Measurements from ENCODE around the gene C2orf68. TPM values are rescaled to one million over a fixed set of nuclear protein-coding genes. Genes with fewer than 3 reads are reported as not detected.

C2orf68 gene
- total and polyA plus RNA-seq, 2 of the 13 experiments (the other 11 are each of a cell fraction or from before 2014, with no cell fraction given): 47.1 to 77.4 TPM

GRCh38 chr2:85584857-85585780 is 26.7 kb downstream of the C2orf68 start (continued):
- TF ChIP-seq PRMT3 (CRISPR knock-in tag; IDR thresholded peaks at IDR 0.05; ENCODE audit: borderline replicate concordance, low read depth) (no peak), HMG20A (CRISPR knock-in tag; IDR thresholded peaks at IDR 0.05; ENCODE audit: borderline replicate concordance) (peak; percentile 75; the same call in 1 of the 2 replicates), HNRNPH1 (optimal IDR thresholded peaks at IDR 0.05; ENCODE audit: low read depth, low read length) (peak; percentile 61), RFXANK (CRISPR knock-in tag; IDR thresholded peaks at IDR 0.05) (peak; percentile 78; the same call in 1 of the 2 replicates), GTF3A (CRISPR knock-in tag; conservative IDR thresholded peaks at IDR 0.05) (peak; percentile 80; the same call in 1 of the 2 replicates), HDAC2 (CRISPR knock-in tag; IDR thresholded peaks at IDR 0.05) (peak; percentile 94), ZBTB4 (CRISPR knock-in tag; IDR thresholded peaks at IDR 0.05; ENCODE audit: borderline replicate concordance) (peak; percentile 56; the same call in 1 of the 2 replicates), SOX5 (CRISPR knock-in tag; IDR thresholded peaks at IDR 0.05; ENCODE audit: borderline replicate concordance) (peak; percentile 85), ZGPAT (CRISPR knock-in tag; IDR thresholded peaks at IDR 0.05) (peak; percentile 87; the same call in 1 of the 2 replicates)
- TF ChIP-seq, protein P1, sequence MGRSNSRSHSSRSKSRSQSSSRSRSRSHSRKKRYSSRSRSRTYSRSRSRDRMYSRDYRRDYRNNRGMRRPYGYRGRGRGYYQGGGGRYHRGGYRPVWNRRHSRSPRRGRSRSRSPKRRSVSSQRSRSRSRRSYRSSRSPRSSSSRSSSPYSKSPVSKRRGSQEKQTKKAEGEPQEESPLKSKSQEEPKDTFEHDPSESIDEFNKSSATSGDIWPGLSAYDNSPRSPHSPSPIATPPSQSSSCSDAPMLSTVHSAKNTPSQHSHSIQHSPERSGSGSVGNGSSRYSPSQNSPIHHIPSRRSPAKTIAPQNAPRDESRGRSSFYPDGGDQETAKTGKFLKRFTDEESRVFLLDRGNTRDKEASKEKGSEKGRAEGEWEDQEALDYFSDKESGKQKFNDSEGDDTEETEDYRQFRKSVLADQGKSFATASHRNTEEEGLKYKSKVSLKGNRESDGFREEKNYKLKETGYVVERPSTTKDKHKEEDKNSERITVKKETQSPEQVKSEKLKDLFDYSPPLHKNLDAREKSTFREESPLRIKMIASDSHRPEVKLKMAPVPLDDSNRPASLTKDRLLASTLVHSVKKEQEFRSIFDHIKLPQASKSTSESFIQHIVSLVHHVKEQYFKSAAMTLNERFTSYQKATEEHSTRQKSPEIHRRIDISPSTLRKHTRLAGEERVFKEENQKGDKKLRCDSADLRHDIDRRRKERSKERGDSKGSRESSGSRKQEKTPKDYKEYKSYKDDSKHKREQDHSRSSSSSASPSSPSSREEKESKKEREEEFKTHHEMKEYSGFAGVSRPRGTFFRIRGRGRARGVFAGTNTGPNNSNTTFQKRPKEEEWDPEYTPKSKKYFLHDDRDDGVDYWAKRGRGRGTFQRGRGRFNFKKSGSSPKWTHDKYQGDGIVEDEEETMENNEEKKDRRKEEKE (IDR thresholded peaks at IDR 0.05): no peak
- TF ChIP-seq, protein P2, sequence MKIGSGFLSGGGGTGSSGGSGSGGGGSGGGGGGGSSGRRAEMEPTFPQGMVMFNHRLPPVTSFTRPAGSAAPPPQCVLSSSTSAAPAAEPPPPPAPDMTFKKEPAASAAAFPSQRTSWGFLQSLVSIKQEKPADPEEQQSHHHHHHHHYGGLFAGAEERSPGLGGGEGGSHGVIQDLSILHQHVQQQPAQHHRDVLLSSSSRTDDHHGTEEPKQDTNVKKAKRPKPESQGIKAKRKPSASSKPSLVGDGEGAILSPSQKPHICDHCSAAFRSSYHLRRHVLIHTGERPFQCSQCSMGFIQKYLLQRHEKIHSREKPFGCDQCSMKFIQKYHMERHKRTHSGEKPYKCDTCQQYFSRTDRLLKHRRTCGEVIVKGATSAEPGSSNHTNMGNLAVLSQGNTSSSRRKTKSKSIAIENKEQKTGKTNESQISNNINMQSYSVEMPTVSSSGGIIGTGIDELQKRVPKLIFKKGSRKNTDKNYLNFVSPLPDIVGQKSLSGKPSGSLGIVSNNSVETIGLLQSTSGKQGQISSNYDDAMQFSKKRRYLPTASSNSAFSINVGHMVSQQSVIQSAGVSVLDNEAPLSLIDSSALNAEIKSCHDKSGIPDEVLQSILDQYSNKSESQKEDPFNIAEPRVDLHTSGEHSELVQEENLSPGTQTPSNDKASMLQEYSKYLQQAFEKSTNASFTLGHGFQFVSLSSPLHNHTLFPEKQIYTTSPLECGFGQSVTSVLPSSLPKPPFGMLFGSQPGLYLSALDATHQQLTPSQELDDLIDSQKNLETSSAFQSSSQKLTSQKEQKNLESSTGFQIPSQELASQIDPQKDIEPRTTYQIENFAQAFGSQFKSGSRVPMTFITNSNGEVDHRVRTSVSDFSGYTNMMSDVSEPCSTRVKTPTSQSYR (CRISPR knock-in tag; IDR thresholded peaks at IDR 0.05; ENCODE audit: borderline replicate concordance): peak; percentile 66; the same call in 1 of the 2 replicates
